Ramos (cell line): ENCODE measurements around the gene TPO.

ENCODE experiments used
- in situ Hi-C: fragments of 300-500 bp; cut with MboI; formaldehyde crosslinking; loops from one replicate; pipeline ENCODE4 v1.14.3; 2022; ENCODE audit warnings: low sequenced_read_pairs; ENCODE audit not compliant: unreplicated experiment

The TPO gene

DNA sequence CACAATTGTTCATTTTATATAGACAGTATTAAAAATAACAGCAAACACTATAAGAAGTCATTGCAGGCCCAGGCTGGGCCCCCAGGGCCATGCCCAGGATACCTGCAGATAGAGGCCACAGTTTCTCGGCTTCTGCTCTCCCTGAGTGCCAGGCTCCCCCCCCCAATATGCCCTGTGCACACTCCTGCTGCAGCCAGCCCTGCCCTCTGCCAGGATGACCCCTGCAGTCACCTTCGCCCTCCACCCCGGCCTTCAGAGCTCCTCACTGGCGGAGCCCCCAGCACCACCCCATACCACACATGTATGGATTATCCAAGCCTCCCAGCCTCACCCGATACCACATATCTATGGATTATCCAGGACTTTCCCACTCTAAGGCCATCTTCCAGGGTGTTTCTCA is 104.5 kb downstream of the TPO start:
- in situ Hi-C loops, result no loop called here

- in situ Hi-C loops, result no loop called here
Measured at GRCh38 chr2:1518331-1518803, 105.1 kb downstream of the TPO start.

DNA sequence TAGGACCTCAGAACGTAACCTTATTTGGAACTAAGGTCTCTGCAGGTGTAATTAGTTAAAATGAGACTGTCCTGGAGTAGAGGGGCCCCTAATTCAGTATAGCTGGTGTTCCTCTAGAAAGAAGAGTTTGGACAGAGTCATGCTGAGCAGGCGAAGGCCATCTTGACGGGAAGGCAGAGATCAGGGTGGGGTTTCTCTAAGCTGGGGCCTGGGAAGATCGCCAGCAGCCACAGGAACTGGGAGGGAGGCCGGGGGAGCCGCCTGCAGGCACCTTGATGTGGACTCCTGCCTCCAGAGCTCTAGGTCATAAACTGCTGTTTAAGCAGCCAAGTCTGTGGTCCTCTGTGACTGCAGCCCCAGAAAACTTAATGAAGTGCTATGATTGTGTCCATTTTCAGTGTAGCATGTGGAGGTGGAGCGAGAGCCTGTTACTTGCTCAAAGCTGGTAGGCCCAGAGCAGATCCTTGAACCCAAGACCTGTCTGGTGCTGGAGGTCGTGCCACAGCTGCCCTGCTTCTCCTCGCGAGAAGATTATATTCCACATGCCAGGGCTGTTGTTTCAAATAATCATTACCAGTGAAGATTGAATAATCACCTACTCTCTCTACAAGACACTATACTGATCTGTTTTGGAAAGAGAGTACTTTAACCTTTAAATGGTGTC is 105.7 kb downstream of the TPO start:
- in situ Hi-C loops, result no loop called here

- in situ Hi-C loops, result no loop called here
Measured at GRCh38 chr2:1521191-1521877, 108.1 kb downstream of the TPO start.

GRCh38 chr2:1521878-1522830 is 108.9 kb downstream of the TPO start:
- in situ Hi-C loops, result no loop called here

GRCh38 chr2:1527153-1527992 is 114.1 kb downstream of the TPO start:
- in situ Hi-C loops, result no loop called here

- in situ Hi-C loops, result no loop called here
Measured at GRCh38 chr2:1528273-1529064, 115.2 kb downstream of the TPO start.

GRCh38 chr2:1538663-1539062 is 125.4 kb downstream of the TPO start:
- in situ Hi-C loops, result no loop called here

DNA sequence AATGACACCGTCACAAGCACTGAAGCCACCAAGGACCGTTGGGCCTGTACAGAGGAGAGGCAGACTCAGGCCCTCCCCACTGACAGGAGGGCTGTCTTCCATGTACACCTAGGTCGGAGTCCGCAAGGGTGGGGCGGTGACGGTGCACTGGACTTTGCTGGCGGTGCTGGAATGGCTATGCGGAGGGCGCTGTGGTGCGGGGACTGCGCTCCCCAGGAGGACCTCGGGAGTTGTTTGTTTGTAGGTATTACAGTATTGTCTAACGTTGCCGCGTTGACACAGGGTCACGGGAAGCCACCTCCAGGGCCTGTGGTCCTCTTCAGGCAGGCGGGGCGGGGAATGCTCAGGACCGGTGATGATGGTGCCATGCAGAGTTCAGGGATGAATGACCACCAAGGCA is 126.2 kb downstream of the TPO start:
- in situ Hi-C loops, result no loop called here

DNA sequence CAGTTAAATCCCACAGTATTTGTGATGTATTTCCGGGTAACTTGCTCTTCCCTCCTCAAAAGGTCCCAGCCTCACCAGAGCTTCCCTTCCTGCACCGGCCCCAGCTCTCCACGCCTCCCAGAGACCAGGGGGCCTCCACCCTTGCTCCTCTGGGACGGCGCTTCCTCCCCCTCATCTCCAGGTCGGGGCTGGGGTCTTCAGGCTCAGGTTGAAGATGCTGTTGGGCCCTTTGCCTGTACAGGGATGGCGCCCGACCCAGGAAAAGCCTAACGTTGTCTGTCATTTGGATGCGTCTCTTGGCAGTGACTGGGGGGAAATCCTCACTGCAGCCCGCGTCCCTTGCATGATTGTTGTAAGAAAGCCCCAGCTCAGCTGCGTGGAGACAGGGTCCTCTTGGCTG is 126.7 kb downstream of the TPO start:
- in situ Hi-C loops, result loop anchor here (5.0 kb wide), 1 partner anchor 688 kb away; no protein-coding TSS in a partner anchor

DNA sequence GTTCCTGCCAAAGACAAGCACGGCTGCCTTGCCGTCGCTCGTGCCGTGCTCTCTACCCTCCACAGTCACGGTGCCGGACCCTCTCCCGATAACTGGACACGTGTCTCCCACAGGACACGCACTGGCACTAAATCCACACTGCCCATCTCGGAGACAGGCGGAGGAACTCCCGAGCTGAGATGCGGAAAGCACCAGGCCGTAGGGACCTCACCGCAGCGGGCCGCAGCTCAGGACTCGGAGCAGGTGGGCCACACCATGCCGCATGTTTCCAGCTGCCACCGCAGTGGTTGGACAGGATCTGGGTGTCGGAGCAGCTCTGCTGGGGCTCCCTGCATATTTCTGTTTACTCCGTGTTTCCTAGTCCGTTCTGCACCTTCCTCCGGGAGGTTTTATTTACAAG is 127.2 kb downstream of the TPO start:
- in situ Hi-C loops, result loop anchor here (5.0 kb wide), 1 partner anchor 688 kb away; no protein-coding TSS in a partner anchor

GRCh38 chr2:1541040-1541439 is 127.8 kb downstream of the TPO start:
- in situ Hi-C loops, result loop anchor here (5.0 kb wide), 1 partner anchor 689 kb away; no protein-coding TSS in a partner anchor

GRCh38 chr2:1541819-1542475 is 128.7 kb downstream of the TPO start:
- in situ Hi-C loops, result loop anchor here (5.0 kb wide), 1 partner anchor 690 kb away; no protein-coding TSS in a partner anchor

GRCh38 chr2:1542971-1543370 is 129.7 kb downstream of the TPO start:
- in situ Hi-C loops, result loop anchor here (5.0 kb wide), 1 partner anchor 691 kb away; no protein-coding TSS in a partner anchor

GRCh38 chr2:1543776-1544477 is 130.7 kb downstream of the TPO start:
- in situ Hi-C loops, result loop anchor here (5.0 kb wide), 1 partner anchor 692 kb away; no protein-coding TSS in a partner anchor

GRCh38 chr2:1544478-1545069 is 131.3 kb downstream of the TPO start:
- in situ Hi-C loops, result loop anchor here (5.0 kb wide), 1 partner anchor 692 kb away; no protein-coding TSS in a partner anchor

GRCh38 chr2:1546023-1546591 is 132.8 kb downstream of the TPO start:
- in situ Hi-C loops, result no loop called here
